ENCODE measurements around the gene NLGN1. TPM values are rescaled to one million over a fixed set of nuclear protein-coding genes. Genes with fewer than 3 reads are reported as not detected.

The NLGN1 gene
- polyA plus RNA-seq, 1 donor from 2014 or later, result 2.7 TPM

GRCh38 chr3:173429527-173429926 lies 32.0 kb downstream of the NLGN1 start:
- no peak overlapping the region for H3K27ac ChIP-seq (ENCODE audit: low read length)
- H3K9me3 ChIP-seq (ENCODE audit: low read length), result peaks cover 9% of the 10 kb centered on the region
- no peak overlapping the region for H3K4me2 ChIP-seq (ENCODE audit: low read length)
- H2AFZ ChIP-seq (ENCODE audit: low read depth, low read length), result no peak overlapping the region
- no peaks in the 10 kb centered on the region for H3K27me3 ChIP-seq (ENCODE audit: insufficient read depth, low read depth, low read length)
- H3F3A ChIP-seq (ENCODE audit: insufficient read depth, low read length, poor library complexity, severe bottlenecking), result no peaks in the 10 kb centered on the region
- no peaks in the 10 kb centered on the region for H3K9me2 ChIP-seq (ENCODE audit: insufficient read depth, low read length)
- no peaks in the 10 kb centered on the region for H4K20me1 ChIP-seq (ENCODE audit: insufficient read depth)
- H3K4me3 ChIP-seq (ENCODE audit: low read length), result no peak overlapping the region
- H3K36me3 ChIP-seq (ENCODE audit: insufficient read depth, low read length), result no peaks in the 10 kb centered on the region
- H3K9ac ChIP-seq (ENCODE audit: low read length), result no peak overlapping the region
- TF ChIP-seq MXI1 (conservative IDR thresholded peaks at IDR 0.05; ENCODE audit: poor library complexity, severe bottlenecking) (no peak), POLR2AphosphoS5 (IDR thresholded peaks at IDR 0.05) (no peak), RAD21 (conservative IDR thresholded peaks at IDR 0.05) (no peak), REST (IDR thresholded peaks at IDR 0.05; ENCODE audit: borderline replicate concordance) (no peak), EP300 (conservative IDR thresholded peaks at IDR 0.05; ENCODE audit: poor library complexity, severe bottlenecking) (no peak), SMC3 (conservative IDR thresholded peaks at IDR 0.05; ENCODE audit: poor library complexity) (no peak), EZH2 (IDR thresholded peaks at IDR 0.05; ENCODE audit: borderline replicate concordance, insufficient read depth, low read length, poor library complexity, severe bottlenecking) (no peak), CTCF (IDR thresholded peaks at IDR 0.05; ENCODE audit: poor library complexity, severe bottlenecking) (no peak), TAF1 (IDR thresholded peaks at IDR 0.05; ENCODE audit: low read depth) (no peak)
- no peaks in the 10 kb centered on the region for H3K79me2 ChIP-seq (replicated peaks; ENCODE audit: insufficient read depth, low read length)

DNA sequence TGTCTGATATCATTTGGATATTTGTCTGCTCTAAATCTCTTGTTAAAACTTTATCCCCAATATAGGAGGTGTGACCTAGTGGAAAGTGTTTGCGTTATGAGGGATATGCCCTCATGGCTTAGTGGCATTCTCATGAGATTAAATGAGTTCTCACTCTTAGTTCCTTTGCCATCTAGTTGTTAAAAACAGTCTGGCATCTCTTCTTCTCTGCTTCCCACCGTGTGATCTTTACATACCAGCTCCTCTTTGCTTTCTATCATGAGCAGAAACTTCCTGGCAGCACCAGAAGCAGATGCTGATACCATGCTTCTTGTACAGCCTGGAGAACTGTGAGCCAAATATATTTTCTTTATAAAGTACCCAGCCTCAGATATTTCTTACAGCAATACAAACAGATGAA lies 33.0 kb downstream of the NLGN1 start:
- no peaks in the 10 kb centered on the region for H3K36me3 ChIP-seq (ENCODE audit: insufficient read depth, low read length)
- no peak overlapping the region for H3K27ac ChIP-seq (ENCODE audit: low read length)
- H3K9me2 ChIP-seq (ENCODE audit: insufficient read depth, low read length), result no peaks in the 10 kb centered on the region
- H3K79me2 ChIP-seq (replicated peaks; ENCODE audit: insufficient read depth, low read length), result no peaks in the 10 kb centered on the region
- H3K4me2 ChIP-seq (ENCODE audit: low read length), result no peak overlapping the region
- no peaks in the 10 kb centered on the region for H3F3A ChIP-seq (ENCODE audit: insufficient read depth, low read length, poor library complexity, severe bottlenecking)
- no peaks in the 10 kb centered on the region for H3K27me3 ChIP-seq (ENCODE audit: insufficient read depth, low read depth, low read length)
- H3K9me3 ChIP-seq (ENCODE audit: low read length), result peaks cover 7% of the 10 kb centered on the region
- H4K20me1 ChIP-seq (ENCODE audit: insufficient read depth), result no peaks in the 10 kb centered on the region
- TF ChIP-seq SMC3 (conservative IDR thresholded peaks at IDR 0.05; ENCODE audit: poor library complexity) (no peak), REST (IDR thresholded peaks at IDR 0.05; ENCODE audit: borderline replicate concordance) (no peak), CTCF (IDR thresholded peaks at IDR 0.05; ENCODE audit: poor library complexity, severe bottlenecking) (no peak), TAF1 (IDR thresholded peaks at IDR 0.05; ENCODE audit: low read depth) (no peak), EP300 (conservative IDR thresholded peaks at IDR 0.05; ENCODE audit: poor library complexity, severe bottlenecking) (no peak)
- H3K4me3 ChIP-seq (ENCODE audit: low read length), result no peak overlapping the region
- H3K9ac ChIP-seq (ENCODE audit: low read length), result no peak overlapping the region
- no peak overlapping the region for H2AFZ ChIP-seq (ENCODE audit: low read depth, low read length)

Data from neural cell (in vitro differentiated cells).